Right renal pelvis (tissue), 4 donors: ENCODE measurements around the gene OVCH1. TPM values are rescaled to one million over a fixed set of nuclear protein-coding genes. Genes with fewer than 3 reads are reported as not detected.
"Not testable (repeated sequence)": the region's sequence is repeated elsewhere in the genome, so short reads cannot be mapped to it uniquely, and the experiment has no call there.

Experiments used
- DNase-seq, 4 donors: peaks; one replicate each; pipeline ENCODE4 v3.0.0-alpha.2; 2013; ENCODE audit warnings: low read depth in 4 of 4, low spot score in 3 of 4, missing footprints in 1 of 4
- polyA plus RNA-seq, 4 donors: library from polyadenylated mRNA; unstranded; fragments of 120-200 nt; gene quantifications; one replicate each; pipeline ENCODE4 v1.2.1, GENCODE V29; 2013; ENCODE audit not compliant: insufficient read length in 4 of 4

Gene OVCH1
- polyA plus RNA-seq, 4 donors, result 0.18 to 0.49 (median 0.40) TPM

DNA sequence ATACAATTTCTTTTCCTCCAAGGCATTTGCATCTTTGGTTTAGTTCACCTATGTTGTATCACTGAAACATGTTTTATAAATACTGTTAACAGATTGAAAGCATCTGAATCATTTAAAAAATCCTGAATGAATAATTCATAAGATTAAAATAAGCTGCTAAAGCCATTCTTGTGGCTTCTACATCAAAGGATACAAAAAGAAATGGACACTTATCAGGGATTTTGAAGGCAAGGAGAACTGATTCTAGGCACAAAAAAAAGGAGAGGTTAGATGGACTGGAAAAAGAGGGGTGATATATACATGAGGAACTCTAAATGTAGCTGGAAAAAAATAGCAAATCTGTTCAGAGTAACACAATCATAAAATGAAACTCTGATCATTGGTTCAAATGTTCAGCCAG lies 5.8 kb upstream of the OVCH1 start:
- DNase-seq, result no peak

DNA sequence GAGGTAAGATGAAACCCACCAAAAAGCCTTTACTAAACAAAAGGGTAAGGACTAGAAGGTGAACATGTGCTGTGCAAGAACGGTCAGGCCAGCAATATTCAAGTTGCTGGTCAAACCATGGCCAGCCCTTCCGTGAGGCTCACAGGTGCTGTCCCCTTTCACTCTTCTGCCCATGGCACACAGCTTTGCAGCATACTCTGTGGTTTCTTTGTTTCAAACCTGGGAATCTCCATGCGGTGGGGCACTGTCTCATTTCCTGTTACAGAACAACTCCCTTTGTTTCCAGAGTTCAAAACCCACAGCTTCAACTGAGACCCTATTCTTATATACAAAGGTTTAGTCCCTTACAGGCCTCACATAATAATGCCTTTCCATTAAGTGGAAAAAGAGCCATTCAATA lies 1.7 kb upstream of the OVCH1 start:
- DNase-seq, result no peak

DNA sequence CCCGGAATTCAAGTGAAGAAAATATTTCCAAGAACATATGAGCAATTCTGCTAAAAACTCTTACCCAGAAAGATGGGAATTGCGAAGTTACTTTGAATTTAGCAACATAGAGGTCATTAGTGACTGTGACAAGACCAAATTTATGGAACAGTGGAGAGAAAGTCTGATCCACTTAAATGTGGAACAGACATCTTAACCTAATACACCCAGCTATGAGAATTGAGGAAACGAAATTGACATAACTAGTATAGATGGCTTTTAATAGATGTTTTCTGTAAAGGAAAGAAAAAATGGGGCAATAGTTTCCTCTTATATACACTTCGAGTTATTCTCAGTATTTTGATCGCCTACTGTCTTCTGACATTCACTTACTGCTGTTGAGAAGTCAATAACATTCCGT lies 4.6 kb downstream of the OVCH1 start:
- DNase-seq, result no peak

DNA sequence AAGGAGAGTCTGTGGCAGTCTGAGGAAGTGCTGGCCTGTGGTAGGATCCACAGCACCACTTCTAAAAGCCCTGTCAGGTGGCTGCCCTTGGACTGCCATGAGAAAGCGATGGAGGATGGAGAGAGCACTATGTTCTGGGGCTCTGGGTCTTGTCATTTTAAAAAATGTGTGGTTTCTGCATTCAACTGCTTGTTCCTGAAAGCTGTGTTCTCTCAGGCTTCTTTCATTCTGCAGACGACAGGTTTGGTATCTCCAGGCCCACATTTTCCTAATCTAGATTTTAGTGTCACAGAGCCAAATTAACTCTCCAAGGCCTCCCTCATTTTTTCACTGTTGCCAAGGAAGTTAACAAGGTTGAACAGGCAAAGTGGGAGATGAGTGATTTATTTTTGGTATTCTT lies 10.5 kb downstream of the OVCH1 start:
- DNase-seq, result no peak

DNA sequence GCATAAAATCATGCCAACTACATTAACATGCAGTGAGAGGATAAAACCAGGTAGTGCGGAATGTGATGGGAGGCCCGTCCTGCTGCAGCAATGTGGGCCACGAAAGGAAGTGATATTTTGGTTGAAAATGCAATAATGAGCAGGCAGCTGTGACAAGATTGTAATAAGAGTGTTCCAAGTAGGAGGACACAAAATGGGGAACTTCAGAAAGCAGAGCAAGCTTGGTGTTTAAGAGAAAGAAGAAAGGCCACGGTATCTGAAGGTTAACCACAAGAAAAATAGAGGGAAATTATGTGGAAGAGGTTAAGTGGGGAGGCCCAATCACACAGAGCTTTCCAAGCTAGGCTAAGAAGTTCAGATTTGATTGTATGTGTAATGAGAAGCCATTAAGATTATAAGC lies 34.3 kb downstream of the OVCH1 start:
- DNase-seq, result no peak

DNA sequence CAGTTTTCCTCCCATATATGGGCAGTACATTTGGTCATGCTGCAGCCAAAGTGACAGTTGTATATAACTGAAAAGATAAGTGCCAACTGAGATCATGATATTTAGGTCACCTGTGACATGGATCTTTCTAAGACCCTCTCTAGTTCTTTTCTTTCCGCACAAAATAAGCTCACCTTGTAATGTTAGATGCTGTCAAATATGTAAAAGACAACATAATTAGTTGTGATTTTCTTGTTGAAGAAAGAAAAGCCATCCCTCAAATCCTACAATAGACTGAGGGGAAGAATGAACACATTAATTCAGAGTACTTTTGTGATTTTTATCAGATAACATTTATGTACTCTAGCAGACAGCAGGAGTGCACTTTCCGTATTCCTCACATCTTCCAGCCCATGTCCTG lies 37.4 kb downstream of the OVCH1 start:
- DNase-seq, result no peak

DNA sequence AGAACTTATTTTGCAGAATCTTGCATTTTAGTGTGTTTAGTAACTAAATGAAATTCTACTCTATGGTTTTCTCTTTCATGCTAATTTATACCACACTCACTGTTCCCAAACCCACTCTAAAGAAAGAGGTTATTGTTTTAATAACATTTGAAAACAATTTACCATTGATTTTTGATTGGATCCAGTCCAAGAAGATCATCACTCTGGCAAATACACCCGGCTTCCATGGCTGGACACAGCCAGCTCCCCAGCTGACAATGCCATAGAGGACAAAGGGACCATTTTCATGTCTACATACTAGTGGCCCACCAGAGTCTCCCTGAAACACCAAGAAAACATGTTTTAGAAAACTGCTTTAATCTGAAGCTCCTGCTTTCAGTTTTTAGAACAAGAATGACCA lies 42.4 kb downstream of the OVCH1 start:
- DNase-seq, result no peak

DNA sequence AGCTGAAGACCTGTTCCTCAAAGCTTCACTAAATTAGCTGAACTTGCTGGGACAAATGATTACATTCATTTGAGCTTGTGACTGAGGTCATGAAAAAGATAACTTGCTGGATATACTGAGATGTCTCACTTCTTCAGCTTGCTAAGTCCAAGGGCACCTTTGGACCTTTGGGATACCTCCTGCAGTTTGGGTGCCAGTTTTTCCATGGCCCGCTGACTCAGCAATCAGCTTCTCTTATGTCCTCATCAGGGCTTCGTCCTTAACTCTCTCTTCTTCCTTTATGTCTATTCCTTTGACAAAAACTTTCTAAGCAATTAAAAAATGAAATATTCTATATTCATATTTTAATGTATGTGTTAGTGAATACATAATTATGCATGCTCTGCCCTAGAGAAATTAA lies 45.6 kb downstream of the OVCH1 start:
- no peak for DNase-seq

DNA sequence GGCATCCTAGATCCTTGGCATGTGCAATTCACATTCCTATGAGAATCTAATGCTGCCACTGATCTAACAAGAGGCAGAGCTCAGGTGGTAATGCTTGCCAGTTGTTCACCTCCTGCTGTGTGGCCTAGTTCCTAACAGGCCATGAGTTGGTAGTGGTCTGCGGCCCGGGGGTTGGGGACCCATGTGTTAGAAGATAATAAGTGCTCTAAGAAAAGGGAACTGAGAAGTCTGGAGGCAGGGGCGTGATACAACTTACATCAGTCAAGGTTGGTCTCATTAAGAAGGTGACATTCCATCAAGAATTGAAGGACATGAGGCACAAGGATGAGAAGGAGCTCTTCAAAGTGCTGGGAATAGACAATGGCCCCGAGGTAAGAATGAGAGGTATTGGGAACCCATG lies 49.3 kb downstream of the OVCH1 start:
- no peak for DNase-seq

DNA sequence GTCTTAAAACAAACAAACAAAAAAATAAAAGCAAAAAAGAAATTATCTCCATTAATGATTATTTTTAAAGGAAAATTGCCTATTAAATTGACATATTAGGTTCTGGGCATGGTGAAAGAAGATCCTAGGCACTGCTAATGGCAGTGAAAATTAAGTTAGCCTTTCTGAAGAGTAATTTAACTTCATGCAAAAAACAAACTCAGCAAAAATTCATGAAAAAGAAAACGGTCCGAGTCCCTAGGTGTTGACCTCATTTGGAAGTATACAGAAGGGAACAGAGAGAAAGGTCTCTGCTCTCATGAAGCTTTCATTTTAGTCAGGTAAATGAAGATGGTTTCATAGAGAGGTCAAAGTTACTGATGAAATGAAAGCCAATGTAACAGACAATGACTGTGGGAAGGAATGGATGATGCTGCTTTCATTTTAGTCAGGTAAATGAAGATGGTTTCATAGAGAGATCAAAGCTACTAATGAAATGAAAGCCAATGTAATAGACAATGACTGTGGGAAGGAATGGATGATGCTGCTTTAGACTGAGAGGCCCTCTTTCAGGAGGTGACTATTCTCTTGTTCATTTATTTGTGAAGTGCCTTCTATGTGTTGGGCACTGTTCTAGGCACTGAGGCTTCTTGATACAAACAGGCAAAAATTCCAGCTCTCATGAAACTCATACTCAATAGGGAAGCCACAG lies 50.1 kb downstream of the OVCH1 start:
- no peak for DNase-seq

DNA sequence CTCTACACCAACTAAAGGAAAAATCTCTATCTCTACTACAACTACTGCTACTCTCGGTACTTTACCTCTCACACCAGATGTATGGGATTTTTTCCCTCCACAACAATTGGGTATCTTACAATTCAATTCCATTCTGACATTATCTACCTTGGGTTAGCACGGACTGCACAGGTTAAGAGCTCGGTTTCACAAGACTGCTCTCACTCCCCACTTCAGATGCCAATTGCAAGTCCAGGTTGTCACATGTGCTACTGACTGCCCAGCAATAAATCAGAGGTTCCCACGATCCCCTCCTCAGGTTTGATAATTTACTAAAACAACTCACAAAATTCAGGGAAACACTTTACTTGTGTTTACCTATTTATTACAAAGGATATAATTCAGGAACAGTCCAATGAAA lies 58.0 kb downstream of the OVCH1 start:
- DNase-seq, result no peak

DNA sequence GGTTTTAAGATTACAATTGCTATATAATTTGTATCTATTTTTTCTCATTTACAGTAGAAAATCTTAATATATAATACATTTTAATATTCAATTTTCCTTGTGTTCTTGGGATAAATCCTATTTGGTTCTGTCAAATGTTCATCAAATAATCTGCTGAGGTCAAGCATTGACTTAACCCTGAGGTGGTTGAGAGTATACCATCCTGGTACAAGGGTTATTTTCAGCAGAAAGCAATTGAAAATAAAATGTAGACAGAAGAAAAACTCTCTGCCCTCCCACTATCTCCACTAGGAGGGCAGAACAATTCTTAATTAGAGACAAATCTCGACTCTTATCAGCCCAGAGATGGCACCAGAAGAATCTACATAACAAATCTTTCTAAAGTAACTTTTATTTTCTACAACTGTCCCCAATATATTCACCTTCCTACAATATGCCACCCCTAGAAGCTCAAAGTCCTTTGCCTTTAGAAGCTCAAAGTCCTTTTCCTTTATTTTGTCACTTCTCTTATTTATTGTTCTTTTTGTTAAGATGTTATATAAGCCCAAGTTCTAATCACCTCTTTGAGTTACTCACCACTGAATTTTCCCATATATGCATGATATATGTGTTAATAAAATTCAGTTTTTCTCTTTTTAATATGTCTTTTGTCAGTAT lies 58.6 kb downstream of the OVCH1 start:
- DNase-seq, result no peak

DNA sequence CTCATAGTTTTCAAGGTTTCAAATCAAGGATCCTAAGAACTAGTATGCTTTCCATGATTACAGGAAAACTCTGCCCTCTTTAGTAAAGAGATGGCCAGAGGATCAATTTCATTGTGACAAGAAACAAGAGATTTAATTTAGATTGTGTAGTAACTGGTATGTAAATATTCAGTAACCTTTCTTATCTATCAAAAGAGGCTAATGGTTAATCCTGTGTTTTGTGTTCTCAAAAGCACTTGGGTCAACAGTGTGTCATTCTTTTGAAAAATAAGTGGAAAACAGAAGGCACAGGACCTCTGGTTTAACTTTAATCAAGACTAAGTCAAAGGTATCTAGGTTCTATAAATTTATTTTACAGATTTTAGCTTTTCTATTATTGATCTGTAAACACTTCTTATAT lies 59.9 kb downstream of the OVCH1 start:
- no peak for DNase-seq

DNA sequence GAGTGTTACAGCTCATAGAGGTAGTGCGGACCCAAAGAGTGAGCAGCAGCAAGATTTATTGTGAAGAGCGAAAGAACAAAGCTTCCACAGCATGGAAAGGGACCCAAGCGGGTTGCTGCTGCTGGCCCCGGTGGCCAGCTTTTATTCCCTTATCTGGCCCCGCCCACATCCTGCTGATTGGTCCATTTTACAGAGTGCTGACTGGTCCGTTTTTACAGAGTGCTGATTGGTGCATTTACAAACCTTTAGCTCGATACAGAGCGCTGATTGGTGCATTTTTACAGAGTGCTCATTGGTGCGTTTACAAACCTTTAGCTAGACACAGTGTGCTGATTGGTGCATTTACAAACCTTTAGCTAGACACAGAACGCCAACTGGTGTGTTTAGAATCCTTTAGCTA lies 60.7 kb downstream of the OVCH1 start:
- not testable (repeated sequence) for DNase-seq

DNA sequence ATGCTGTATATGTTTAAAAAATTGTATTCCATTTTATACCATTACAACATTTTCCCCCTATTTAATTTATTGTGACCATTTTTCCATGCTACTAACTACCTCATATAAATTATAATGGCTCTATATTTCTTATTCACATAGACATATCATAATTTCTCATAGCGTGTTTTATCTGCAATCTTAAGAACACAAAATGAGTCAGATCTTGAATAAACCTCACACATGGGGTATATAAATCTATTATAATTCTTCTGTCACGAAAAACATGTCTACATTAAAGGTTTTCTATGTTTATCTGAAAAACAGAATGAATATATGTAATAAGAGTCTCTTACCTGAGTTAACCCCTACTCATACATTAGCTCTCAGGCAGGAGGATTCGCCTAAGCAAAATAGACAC lies 66.0 kb downstream of the OVCH1 start:
- no peak for DNase-seq

DNA sequence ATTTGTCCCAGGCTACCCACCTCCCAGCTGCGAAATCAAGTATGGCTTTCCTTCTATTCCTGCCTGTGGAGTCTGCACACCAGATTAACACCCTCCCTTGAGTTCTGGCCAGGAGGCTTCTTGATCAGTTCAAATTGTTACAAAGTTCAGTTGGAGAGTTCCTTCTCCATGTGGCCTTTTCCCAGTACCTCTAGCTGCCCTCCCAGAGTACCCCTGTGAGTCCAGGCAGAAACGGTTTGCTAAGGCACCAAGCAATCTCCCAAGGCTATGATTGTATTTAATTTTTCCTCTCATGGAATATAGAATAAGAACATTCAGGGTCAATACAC lies 66.8 kb downstream of the OVCH1 start:
- DNase-seq, result no peak

DNA sequence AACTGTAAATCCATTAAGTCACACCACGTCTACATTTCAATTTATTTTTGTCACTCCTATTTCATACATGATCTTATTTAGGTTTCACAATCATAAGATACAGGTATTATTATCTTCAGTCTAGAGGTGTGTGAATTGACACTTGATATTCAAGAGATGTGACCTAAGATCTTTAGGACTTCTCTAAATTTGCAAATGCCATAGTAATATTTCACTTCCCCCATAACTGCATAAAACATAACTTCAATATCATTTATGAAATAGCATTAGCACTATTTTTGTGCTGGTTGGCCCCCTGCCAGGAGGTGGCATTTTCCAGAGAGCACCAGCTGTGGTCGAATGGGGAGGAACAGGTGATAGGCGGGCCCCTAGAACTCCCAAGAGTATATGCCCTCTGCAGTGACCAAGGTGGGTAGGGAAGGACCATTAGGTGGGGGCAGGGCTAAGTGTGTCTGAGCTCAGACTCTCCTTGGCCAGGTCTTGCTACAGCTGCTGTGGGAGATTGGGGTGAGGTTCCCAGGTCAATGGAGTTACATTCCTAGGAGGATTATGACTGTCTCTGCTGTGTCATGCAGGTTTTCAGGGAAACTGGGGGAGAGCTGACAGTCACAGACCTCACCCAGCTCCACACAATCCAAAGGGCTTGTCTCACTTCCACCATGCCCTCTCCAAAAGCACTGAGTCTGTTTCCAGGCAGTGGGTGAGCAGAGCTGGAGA lies 67.3 kb downstream of the OVCH1 start:
- DNase-seq, result no peak

DNA sequence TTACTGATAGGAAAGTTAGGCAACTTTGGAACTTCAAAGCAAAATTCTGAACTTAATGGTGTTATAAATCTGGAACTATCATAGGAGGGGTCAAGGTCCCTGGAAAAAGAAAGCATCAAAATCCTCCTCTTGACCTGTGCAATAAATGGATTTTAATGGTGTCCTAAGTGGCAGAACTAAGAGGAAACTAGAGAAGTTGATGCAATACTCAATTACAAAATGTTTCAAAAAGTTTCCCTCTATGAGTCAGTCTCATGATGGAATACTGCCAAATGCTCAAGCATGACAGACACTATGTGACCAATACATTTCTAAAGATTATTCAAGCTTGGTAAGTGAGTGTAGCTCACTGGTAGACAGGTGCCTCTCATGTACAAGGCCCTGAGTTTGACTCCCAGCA lies 68.9 kb downstream of the OVCH1 start:
- no peak for DNase-seq

DNA sequence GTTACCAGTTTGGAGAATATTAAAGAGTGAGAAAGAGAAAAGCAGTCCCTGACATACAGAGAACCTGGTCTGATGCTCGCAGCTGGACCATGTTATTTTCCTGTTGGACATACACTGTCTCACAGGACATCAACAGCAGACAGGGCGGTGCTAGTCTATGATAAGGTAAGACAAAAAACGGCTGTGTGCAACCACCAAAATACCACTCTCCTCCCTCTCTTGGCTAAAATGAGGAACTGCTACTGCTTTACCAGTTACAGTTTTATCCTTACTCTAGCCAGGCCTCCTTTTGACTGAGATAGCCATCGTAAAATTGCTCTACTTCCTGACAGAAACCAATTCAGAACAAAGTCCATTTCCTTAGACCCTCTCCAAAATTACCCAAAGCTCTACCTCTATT lies 69.5 kb downstream of the OVCH1 start:
- DNase-seq, result no peak

DNA sequence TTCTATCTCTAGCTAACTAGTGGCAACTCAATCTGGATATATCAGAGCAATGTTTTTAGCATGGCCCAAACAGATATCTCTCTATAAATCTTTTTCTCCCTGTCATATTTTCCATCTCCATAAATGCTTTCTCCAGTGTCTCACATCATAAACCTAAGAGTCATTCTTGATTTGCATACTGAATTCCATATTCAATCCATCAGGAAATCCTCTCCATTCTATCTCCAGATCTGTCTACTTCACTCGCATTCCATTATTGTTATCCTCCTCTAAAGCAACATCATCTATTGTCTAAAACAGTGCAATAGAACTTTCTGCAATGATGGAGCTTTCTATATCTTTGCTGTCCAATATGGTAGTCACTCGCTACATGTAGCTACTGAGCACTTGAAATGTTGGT lies 71.0 kb downstream of the OVCH1 start:
- no peak for DNase-seq

DNA sequence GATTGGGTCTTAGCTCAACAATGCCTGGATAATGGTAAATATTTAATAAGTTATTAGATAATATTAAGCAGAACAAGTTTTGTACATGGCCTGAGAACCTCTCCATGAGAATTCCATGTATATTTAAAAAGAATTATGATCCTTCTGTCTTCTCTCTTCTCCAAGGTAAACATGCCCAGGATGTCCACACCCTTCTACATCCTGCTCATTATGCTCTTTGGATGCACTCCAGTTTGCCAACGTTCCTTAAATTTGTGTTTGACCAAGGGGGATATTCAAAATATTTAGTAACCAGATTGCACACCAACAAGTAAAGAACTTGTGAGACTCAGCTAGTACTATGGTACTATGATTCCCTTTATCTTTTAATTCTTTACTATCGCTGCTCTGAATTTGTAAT lies 71.8 kb downstream of the OVCH1 start:
- DNase-seq, result no peak

DNA sequence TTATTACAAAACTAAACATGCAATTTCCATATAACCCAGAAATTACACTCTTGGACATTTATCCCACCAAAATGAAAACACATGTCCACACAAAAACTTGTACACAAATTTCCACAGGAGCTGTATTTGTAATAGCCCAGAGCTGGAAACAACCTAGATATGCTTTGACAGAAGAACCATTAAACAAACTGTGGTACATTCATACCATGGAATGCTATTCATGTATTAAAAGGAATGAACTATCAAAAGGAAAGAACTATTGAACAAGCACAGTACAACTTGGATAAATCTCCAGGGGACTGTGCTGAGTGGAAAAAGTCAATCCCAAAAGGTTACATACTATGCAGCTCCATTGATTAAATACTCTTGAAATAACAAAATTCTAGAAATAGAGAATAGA lies 80.7 kb downstream of the OVCH1 start:
- no peak for DNase-seq
